Activated CD4-positive, alpha-beta T cell treated with anti-CD3 and anti-CD28 coated beads for 24 hours (primary cell): ENCODE measurements around the gene SHANK2.

ENCODE experiments used
- DNase-seq, 2 donors: peaks; one replicate each; pipeline ENCODE4 v3.0.0-alpha.2; 2020; ENCODE audit warnings: low read depth in 2 of 2

The SHANK2 gene

DNA sequence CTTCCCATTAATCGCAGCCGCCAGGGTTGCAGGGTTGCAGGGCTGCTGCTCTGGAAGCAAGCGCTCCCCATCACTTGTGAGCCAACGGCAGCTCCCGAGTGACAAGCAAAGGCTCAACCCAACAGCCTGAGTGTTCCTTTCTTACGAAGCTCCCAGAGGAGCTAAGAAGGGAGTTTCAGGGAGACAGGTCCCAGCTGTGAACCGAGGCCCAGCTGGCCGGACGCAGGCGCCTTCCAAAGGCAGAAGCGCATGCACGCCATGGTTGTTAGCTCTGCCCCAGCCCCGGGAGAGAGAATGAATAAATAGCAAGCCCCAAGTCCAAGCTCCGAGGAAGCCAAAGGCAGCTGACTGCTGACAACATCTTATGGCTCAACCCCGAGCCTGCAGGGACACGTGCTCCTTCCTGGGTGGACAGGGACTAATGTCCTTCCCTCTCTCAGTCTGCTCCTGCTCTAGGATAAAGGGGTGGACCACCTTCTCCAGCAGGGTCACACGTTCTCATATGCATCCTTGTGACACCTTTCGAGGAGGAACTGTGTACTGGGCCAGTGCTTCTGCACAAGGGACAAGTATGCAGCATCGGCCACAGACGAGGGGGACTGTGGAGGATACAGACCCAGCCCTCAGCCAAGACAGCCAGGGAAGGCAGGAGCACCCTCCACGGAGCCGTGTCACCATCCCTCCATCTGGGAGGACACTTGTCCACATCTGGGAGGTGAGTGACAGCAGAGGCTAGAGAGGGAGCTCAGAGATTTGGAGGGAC lies 29.9 kb downstream of the SHANK2 start:
- DNase-seq: no peak

DNA sequence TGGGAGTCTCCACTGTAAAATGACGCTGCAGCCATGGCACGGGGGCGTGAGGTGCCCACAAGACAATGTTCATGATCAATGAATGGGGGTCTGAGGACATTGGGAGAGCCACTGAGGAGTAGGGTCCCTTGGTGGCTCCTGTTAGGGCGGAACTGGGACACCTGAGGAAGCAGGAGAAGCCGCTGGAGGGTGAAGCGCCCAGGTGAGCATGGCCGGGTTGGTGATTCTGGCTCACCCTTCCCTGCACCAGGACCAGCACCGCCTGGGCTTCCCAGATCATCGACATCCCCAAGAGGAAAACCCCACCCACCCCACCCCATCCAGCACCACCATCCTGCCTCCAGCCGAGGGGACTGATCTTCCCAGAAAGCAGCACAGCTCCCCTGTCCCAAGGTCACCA lies 30.6 kb downstream of the SHANK2 start:
- DNase-seq: no peak

DNA sequence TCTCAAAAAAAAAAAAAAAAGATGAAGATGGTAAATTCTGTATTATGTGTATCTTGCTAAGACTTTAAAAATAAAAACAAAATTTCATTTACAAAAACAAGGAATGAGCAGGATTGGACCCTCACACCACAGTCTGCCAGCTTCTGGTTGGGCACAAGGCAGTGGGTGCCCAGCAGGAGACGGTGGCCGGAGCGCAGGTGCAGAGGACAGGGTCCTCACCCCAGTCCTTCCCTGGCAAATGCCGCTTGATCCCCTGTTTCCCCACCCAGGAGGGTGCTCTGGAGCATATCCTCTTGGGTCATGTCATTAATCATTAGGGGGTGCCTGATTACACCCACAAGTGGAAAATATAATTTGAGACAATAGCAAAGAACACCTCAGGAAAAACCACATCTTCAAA lies 31.2 kb downstream of the SHANK2 start:
- DNase-seq: no peak

DNA sequence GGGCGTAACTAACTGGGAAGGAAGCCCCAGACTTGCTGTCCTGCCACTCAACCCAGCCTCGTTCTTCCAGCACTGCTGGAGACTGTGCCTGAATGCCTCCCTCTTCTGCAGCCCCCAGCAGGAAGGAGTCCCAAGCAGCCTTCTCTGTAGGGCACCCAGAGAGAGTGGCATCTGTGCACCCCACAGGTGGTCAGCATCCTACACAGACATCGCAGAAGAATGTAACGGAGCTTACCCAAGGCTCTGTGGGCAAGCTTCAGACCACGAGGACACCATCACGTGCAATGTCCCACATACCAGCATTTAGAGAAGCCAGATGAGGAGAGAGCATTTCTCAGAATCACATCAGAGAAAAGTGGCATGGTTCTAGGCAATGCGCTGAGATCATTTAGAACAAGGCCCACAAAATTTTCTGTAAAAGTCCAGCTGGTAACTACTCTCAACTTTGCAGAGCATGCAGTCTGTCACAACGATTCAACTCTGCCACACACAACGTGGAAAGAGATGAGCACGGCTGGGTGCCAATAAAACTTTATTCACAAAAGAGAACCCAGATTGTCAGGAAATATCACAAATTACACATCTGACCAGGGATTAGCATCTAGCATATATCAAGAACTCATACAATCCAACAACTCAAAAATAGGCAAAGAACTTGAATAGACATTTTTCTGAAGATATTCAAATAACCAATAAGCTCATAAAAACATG lies 33.4 kb downstream of the SHANK2 start:
- no peak for DNase-seq

DNA sequence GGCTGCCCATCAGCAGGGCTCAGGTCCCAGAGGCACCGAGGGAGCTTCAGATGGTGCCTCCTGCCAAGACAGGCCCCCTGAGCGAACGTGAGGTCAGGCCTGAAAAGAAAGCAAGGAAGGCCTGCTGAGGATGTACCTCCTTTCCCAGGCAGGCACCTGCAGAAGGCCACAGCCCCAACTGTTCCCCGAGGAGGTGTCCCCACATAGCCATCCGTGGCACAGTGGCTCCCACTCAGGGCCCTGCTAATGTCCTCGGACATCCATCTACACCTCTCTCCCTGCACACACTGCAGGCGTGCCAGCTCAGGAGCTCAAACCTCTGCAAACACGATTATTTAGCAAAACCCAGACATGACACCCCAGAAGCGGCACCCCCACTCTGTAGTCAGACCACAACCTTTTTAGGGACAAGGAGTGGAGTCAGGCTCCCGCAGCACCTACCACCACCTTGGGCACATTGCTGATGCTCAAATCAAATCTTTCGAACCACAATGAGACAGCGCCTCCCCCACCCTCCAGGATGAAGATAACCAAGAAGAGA lies 36.9 kb downstream of the SHANK2 start:
- DNase-seq: no peak

DNA sequence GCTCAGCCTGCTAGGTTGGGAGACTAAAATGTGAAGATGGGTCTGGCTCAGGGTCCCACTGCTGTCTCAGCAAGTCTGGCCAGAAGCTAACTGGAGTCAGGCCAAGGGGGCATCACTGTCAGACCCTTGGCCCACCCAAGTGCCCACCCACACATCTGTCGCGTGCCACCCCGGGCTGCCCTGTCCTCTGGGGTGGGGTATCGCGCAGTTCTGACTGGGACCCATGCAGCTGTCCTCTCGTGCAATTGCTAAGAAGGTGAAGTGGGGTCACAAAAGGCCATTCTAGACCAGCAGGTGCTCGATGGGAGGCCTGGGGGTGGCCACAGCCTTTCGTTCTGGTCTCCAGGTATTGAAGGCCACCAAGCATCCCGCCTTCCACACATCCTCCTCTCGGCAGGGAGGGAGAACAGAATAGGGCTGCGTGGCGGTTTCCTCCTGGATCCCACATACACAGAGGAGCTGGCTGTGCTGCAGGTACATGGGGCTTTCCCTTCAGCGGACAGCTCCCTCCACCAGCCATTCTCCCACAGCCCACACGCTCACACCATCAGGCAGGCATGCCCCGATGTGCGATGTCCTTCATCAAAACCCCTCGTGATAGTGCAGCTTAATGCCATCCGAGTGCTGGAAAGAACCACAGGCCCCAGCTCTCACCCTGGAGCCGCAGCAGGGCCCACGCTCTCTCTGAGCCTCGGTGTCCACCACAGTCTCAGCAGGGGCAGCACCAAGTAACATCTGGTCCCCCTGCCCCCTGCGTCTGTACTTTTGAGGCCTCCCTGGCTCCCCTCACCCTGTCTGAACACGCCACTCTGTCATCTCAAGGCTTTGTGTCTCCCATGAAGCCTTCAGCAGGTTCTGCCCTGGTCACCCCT lies 37.6 kb downstream of the SHANK2 start:
- DNase-seq: no peak

DNA sequence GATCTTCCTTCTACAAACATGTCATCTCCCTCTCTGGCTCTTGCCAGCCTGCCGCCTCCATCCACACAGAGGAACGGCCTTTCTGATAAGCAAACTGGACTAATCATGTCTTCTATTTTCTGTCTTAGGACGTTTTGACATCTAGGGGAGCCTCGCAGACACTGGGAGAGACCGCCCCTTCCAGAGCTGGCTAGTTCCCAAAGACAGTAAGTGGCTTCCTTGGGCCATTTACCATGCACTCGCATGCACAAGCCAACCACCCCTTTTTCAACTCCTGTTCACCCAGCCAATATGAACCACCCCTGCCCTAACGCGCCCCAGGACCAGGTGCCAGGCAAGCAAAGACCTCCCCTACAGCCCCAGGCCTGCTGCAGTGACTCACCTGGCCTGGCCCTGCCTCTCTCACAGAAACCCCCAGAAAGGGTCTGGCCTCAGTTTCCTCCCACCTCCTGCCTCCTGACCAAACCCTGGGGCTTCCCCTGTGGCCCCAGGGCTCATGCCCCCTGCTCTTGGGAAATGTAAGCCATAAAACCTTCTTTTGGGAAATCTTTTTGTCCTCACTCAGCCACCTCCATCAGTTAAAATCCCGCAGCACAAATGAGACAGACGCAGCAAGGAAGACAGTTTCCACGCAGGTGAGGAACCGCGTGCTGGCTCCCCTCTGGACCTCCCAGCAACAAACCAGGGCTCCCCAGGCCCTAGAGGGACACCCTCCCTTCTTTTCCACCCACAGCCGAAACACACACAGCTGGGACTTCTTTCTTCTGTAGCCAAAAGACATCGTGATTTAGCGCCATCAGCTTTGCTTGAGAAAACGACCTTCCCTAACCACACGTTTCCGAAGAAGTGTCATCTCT lies 38.5 kb downstream of the SHANK2 start:
- DNase-seq: no peak

DNA sequence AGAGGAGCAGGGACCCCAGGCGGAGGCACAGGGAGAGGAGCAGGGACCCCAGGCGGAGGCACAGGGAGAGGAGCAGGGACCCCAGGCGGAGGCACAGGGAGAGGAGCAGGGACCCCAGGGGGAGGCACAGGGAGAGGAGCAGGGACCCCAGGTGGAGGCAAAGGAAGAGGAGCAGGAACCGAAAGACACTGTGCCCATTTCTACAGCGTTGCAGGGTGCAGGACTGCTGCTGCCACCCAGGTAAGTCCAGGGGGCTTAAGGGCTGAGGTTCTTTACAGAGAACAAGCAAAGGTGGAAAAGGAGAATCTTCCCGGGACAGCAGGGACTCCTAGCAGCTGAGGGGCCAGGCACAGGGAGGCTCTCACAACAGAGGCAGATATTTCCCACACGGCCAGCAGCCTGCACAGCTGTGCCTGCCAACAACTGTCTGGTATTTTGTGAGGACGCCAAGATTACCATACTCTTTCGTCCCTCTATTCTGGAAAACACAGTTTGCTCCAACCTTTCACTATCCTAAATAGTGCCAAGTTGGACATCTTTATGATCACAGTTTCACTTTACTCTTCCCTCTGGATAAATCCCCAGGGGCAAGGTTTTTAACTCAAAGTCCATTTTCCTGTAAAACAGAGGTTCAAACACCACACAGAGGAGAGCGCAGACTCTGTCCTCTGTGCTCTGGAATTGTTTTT lies 39.4 kb downstream of the SHANK2 start:
- DNase-seq: no peak

DNA sequence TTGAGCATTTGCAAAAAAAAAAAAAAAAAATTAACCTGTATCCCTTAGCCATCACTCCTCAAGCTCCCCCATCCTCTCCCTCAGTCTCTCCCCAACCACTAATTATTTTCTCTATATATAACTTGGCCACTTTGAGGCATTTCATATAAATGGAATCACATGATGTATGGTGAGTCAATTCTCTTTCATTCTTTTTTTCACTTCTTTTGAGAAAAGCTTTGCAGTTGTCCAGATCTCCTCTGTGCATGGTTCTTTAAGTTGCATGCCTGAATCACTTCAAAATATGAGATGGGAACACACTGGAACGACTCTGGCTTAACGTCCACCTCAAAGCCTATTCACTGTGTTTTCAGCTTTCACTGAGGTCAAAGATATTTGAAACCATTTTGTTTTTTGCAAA lies 40.7 kb downstream of the SHANK2 start:
- no peak for DNase-seq

DNA sequence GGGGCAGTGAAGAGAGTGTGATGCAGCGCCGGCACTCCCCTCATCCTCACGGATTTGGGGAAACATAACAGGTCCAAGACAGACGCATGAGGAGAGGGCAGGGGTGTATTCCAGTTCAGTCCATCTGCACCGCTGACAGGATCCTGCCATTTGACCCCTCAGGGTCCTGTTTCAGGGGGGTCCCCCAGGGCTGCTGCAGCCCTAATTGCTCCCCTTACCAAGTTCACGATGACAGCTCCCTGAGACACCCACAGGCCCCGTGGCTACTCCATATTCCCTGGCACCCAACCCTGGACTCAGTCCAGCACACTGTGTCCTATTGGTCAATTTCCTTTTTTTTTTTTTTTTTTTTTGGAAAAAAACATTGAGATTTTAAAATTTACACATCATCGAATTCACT lies 41.5 kb downstream of the SHANK2 start:
- DNase-seq: no peak

DNA sequence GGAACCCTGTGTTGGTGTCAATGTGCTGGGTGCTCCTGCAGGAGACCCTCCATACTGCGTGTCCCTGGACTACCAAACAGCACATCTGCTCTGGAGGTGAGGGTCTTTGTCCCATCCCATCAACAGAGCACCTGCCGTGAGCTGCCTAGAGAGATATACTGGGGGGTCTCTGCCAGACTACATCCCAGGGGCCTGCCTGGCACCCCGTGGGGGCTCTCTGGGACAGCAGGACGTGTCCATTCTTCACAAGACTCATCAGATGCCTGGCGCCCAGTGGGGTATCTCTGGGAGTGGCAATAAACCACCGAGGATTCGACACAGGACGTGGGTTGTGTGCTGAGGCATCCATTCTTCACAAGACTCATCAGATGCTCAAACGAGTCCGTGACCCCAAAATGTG lies 42.7 kb downstream of the SHANK2 start:
- DNase-seq: no peak

DNA sequence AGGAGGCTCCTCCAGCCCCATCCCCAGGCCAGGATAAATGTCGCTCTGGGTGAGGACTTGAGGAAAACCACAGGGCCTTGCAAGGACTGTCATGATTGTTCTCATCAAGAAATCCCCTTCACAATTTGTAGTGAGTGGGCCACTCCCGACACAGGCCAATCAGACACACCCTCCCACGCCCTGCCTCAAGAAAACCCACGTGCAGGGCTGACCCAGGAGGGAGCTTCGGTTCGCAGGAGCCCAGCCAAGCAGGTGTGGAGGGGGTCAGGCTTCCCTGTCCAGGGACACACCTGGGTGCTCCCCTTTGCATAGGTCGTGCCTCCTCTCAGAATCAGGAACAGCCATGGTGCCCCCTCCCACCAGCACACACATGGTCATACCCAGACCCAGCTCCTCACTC lies 43.2 kb downstream of the SHANK2 start:
- no peak for DNase-seq

DNA sequence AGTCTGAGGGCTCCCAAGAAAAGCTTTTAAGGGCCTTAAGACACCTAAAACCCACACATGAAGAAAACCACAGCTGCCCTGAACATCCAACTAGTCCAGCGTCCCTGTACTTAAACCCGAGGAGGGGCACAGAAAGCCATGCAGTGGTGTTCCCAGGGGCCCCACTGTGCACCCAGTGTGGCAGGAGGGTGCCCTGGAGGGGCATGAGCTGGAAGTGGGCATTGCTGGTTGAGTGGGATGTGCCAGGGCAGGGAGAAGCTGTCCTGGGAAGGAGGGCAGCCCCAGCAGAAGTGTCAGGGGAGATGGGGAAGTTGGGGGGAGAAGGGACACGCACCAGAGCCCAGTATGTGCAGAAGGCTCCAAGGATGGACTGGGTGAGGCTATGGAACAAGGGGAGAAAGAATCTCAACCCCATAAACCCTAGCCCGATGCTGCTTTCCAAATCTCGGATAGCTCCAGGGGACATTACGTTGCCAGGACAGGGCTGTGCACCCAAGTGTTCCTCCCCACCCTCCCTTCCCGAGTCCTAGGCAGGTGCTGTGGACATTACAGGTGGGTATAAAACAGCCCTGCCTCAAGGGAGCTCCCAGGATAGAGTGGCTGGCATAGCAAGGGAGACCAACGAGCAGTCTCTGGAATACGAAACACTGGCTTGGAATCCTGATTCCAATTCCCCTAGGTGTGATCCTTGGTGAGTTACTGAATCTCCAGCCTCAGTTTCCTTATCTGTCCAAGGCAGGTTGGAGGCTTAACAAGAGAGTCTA lies 44.2 kb downstream of the SHANK2 start:
- no peak for DNase-seq

DNA sequence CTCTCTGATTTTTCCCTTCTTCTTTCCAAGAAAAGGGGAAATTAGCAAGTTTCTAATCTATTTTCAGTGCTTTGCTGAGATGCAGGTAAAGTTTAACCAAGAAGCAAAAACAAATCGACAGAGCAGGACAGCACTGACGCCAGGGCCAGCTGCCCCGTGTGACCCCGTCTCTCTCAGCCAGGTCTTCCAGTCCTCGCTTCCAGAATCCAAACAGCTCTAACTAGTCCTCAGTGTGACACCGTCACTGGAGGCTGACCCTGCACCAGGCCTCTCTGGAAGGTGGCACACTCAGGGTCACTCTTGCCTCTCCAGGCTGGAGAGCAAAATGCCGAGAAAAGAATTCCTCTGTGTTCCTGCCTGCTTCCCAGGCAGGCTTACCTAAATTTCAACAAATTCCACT lies 44.8 kb downstream of the SHANK2 start:
- DNase-seq: no peak

DNA sequence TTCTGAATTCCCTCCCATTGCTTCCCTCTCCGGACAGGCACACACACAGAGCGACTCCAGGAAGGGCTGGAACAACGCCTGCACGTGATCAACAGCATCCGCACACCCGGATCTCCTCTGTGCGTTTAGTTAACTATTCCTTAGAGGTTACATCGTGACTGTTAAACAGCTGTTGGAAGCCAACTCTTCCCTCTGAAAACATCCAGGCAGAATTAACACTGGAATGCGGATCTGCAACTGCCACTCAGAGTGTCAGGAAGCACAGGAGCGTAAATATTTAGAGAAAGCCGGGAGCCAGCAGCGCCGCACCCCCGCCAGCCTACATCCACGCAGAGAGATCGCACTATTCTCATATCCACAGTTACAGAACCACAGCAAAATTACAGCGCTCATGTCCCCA lies 46.2 kb downstream of the SHANK2 start:
- no peak for DNase-seq

DNA sequence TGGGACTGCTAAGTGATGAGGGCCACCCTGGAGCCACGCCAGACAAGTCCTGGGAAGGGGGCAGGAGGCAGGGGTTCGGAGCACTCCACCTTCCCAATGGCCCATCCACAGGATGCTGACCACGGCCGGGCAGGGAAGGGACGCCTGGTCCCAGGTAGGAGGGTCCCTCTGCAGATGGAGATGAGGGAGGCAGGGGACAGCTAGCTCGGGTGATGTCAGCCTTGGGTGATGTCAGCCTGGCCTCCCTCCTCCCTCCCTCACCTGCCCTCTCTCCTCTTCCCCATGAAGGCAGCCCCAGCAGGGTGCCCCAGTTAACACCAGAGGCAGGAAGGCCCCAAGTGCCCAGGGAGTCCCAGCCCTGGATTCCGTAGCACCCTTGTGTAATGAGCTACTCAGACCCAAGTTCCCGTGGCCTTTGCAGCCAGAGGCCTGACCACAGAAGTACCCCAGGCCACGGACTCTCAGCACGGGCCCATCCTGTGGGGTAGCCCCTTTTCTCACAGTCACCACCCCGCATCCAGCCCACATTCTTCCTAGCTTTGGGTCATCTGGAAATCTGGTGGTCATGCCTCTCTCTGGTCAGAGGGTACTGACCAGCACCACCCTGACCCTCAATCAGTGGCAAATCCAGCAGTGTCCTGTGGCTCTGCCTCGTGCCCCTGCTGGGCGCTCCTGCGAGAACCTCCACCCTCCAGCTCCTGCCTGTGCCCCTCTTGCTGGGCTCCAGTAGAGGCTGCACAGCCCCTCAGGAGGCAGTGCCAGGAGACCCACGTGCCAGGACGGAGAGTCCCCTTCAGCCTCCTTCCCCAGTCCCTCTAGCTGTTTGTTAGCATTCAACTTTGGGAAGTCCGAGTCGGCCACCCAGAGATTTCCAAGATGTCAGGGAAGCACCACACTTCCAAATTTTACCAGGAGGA lies 47.4 kb downstream of the SHANK2 start:
- no peak for DNase-seq

DNA sequence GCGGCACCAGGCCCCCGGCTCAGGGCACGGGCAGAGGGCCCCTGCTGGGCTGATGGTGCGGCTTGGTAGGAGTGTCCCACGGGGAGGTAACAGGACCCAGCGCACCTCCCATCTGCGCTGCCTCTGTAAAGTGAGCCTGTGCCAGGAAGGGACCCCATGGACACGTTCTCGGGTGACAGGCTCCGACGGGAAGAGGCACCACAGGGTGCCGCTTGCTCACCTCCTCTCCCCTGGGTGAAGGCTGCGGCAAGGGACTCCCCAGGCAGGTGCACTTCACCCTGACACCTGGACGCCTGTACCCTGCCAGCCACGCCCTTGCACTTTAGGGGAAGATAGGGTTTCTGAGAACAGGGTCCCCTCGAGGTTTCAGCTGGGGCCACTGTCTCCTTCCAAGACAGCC lies 48.1 kb downstream of the SHANK2 start:
- no peak for DNase-seq

DNA sequence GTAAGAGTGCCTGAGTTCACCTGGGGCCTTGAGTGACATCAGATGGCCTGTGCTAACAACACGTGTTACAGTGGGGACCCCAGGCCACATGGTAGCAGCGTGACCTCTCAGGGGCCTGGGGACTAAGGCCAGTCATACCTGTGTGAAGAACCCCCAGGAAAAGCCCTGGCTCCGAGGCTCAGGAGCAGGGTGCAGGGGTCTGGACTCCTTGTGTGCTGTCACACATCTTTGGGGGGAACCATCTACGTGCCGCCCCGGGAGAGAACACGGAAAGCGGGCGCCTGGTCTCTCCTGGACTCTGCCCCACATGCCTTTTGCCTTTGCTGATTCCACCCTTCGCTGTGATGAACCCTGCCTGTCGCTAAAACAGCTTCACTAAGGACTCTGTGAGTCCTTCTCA lies 48.7 kb downstream of the SHANK2 start:
- no peak for DNase-seq

DNA sequence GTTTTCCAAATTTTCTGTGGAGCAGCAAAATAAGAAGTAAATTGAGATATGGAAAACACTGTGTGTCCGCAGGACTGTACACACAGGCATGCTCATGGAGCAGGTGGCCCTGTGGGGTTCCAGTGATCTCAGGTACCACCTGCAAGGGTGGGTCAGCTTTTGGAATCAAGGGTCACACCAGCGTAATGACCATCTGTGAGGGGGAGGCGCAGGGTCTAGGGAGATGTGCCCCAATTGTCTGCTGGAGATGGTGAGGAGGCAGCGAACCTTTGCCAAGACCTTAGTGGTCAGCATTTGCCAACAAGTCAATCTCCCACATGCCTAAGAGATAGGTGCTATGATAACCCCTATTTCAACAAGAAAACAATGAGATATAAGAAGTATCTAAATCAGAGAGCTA lies 49.4 kb downstream of the SHANK2 start:
- DNase-seq: no peak
